Stimulated activated CD4-positive, alpha-beta T cell treated with anti-CD3 and anti-CD28 coated beads, Interleukin-1b, Interleukin-23, amount 100 ng/mL, for 4 hours (primary cell): ENCODE data around the gene TUBGCP2.

ENCODE experiments used
- DNase-seq, 2 donors: peaks; one replicate each; pipeline ENCODE4 v3.0.0-alpha.2; 2020; ENCODE audit warnings: low read depth in 2 of 2

The TUBGCP2 gene

DNA sequence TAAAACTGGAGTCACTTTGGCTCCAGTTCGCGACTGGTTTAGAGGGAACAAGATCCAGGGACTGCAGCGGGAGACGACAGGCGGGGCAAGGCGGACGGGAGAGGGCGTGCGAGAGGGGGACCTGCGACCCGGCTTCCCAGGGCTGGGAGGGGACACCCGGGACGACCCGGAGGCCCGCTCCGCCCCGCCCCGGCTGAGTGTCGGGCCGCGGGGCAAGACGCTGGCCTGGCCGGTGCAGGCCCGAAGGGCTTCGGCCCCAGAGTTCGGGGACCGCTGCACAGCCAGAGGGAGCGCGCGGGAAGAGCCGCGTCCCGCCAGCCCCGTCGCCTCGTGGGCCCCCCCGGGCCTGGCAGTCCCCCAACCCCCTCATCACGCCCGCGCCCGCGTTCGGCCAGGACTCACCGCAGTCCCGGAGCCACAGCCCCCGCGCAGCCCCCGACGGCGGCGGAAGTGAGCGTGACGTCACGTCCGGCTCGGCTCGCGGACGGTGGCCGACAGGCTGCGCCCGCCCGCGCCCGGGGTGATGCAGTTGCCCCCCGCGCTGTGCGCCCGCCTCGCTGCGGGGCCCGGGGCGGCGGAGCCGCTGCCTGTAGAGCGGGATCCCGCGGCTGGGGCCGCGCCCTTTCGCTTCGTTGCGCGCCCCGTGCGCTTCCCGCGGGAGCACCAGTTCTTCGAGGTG lies at the start of gene TUBGCP2, which contains the start of gene ZNF511:
Gene TUBGCP2 (minus strand): TSS at position 452 of the 679 bp plus-strand sequence. CDS start 5,931 bp downstream, outside the sequence.
Gene ZNF511 (plus strand): TSS at position 494 of the 679 bp plus-strand sequence. CDS start 30 bp downstream, at position 524.
- DNase-seq = peak; percentile 85 to 87

GRCh38 chr10:133357285-133358161 lies 48.9 kb upstream of the TUBGCP2 start, which contains the start of gene FUOM:
Gene FUOM (minus strand): TSS chr10:133358019. CDS start chr10:133358007, 12 bp downstream.
- DNase-seq = peak; percentile 51 to 67

DNA sequence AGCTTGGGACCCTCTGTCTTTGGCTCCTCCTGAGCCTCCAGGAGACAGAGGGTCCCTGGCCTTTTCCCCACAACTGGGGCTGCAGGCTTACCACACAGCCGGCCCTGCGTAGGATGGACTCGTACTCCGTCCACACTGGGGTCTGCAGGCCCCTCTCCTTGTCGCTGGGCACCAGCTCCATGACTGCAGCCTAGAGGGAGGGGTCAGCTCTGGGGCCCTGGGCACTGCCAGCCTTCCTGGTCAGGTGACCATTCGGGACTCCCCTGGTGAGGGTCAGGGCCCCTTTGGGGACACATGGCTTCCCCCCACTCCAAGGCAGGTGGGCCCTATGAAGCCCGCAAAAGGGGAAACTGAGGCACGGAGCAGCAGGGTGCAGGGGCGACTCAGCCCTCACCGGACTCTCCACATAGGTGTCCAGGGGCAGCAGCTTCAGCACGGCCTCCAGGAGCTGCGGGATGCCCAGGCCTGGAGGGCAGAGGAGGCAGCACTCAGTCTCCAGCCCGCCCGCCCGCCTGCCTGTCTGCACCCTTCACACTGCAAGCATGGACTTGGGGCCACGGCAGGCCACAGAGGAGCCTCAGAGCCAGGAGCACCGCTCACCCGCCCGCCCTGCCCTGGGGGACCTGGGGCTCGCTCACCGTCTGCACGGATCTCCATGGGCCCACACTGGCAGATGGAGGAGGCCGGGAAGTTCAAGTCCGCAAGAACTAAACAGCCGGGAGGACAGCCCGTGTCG lies 48.0 kb upstream of the TUBGCP2 start:
- no peak for DNase-seq

DNA sequence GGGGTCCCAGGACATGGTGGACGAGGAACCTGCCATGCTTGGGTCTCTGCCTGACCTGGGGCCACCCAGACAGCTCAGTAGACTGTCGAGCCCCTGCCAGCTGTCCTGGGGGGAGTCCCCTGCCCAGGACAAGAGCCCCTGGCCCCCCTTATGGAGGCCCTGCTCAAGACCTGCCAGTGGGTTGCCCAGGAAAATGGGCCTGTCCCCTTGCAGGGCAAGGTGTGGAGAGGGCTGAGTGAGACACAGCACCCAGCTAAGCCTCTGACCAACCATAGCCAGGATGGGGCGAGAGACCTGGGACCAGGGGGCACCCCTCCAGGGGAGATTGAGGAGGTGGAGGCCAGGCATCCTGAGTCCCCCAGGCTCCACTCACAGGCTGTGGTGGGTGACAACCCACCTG lies 47.3 kb upstream of the TUBGCP2 start:
- no peak for DNase-seq

DNA sequence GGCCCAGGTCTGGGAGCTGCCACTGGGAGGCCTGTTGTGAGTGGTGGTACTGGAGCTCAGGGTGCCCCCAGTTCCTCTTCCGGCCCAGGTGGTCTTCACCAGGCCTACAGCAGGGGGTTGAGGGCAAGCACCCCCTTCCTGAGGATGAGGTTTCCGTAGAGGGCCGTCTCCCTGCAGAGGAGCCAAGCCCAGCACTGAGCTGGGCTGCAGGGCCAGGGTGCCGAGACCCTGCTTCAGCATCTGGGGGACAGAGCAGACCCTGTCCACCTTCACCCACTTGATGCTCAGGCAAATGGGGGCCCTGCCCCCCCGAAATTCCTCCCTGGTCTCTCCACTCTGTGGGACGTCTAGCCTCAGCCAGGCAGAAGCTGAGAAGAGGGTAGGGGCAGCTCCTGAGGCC lies 46.6 kb upstream of the TUBGCP2 start:
- DNase-seq = no peak

- no peak for DNase-seq
Observed at GRCh38 chr10:133354672-133355240, 46.1 kb upstream of the TUBGCP2 start.

DNA sequence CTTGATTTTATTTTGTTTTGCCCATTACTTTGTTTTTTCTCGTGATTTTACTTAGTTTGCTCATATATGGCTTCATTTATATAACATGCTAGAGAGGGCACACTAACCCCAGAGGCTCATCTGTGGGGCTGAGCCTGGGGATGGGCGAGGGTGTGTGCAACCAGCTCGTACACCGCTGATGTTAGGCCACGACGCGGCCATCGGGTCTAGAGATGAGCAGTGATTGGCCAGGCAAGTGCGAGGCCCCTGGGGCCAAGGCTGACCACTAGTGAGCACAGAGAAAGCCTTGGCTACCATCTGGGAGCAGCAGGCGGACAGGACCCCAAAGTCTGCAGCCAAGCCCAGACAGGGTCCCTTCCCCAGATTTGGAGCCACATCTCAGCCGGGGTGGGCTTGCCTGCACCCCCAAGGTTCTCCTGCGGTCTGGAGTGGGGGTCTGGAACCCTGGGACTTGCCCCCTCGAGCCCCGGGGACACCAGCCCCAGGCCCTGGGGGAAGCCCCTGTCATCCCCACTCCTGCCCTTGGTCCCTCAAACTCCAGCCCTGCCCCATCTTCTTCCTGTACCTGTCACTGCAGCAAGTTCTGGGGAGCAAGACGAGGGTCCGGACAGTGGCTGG lies 45.4 kb upstream of the TUBGCP2 start:
- DNase-seq = no peak

- DNase-seq = no peak
Observed at GRCh38 chr10:133353202-133353959, 44.7 kb upstream of the TUBGCP2 start.

- no peak for DNase-seq
Observed at GRCh38 chr10:133351408-133352318, 43.0 kb upstream of the TUBGCP2 start.

DNA sequence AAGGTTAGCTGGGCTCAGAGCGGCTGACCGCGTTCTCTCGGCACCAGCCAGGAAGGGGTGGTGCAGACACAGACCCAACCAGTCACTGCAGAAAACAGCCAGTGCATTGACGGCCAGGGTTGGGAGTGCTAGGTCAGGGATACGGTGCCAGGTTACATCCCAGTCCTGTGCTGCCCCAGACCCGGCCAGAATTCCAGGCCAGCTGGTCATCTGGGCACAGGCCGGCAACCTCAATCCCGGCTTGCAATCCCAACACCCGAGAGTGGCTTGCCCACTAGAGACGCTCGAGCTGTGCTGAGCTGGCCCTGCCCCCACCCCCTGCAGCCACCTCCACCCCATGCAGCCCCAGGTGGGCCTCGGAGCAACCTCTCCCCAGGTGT lies 42.3 kb upstream of the TUBGCP2 start:
- no peak for DNase-seq

GRCh38 chr10:133350283-133350949 lies 41.7 kb upstream of the TUBGCP2 start:
- no peak for DNase-seq

GRCh38 chr10:133349577-133350011 lies 40.9 kb upstream of the TUBGCP2 start:
- no peak for DNase-seq

GRCh38 chr10:133349160-133349568 lies 40.5 kb upstream of the TUBGCP2 start:
- DNase-seq = no peak

DNA sequence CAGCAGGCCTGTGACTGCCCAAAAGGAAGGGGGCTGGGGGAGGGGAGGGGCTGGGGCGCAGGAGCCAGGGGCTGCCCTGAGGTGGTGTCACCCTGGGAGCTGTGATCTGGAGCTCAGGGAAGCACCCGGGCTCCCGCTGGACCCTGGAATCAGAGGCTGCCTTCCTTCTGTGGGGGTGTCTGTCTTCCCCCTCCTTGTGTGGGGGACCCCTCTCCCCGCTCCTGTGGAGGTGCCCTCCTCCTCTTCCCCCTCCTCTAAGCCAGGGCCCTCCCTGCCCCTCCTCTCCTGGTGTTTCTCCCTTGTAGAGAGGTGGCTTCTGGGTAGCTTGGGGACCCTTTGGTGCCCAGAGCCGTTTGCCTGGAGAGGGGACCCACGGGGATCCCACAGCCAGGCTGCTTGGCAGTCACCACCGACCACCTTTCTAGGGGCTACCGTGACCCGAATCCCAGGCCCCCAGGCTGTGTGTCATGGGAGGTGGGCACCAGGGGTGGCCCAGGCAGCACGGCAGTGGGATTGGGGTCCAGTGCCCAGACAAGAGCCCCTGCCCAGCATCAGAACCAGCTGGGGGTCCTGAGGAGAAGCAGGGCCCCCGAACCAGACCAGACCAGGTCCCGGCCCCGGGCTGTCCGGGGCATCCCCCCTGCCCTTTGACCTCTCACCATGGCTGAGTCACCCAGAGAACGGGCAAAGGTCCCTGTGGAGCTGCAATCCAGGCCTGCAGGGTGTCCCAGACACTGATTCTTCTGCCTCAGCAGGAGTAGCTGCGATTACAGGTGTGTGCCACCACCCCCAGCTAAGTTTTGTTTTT lies 39.2 kb upstream of the TUBGCP2 start:
- DNase-seq = no peak

- no peak for DNase-seq
Observed at GRCh38 chr10:133346413-133346812, 37.7 kb upstream of the TUBGCP2 start.

DNA sequence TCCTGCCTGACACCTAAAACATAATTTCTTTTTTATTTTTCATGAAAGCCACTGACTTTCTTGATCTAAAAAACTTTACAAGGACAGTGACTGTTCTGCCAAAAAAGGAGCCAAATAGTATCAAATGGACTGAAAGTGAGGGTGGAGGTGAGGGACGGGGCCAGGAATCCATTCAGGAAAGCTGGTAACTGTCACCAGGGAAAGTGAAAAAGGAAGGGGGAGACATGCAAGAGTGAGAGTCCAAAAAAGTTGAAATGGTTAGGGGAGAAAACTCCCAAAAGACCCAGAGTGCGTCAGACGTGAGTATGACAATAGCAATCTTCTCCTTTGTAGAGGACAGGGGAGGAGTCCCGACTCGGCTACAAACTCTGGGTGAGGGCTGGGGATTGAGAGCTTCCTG lies 35.6 kb upstream of the TUBGCP2 start:
- DNase-seq = no peak

DNA sequence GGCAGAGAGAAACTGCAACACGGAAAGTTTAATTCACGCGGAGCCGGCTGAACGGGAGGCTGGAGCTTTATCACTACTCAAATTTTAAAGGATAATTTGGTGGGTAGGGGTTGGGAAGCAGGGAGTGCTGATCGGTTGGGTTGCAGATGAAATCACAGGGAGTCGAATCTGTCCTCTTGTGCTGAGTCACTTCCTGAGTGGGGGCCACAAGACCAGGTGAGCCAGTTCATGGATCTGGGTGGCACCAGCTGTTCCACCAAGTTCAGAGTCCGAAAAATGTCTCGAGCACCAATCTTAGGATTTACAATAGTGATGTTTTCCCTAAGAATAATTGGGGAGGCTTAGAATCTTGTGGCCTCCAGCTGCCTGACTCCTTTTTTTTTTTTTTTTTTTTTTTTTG lies 34.9 kb upstream of the TUBGCP2 start:
- no peak for DNase-seq

DNA sequence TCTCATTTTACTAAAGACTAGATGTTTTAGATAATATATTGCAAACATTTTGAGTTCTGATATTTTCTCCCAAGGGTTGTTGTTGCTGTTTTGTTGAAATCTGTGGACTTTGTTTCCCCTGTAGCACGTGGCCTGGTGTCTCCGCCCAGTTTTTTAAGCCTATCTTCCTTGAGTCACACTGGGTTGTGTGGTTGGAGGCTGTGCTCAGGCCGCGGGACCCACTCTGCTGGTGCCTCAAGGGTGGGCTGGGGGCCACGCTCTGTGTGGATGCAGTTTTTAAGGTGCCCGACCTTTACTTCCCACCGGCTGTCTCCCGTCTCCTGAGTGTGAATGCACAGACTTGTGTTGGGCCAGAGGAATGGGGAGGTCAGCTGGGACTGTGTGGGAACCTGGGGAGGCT lies 34.3 kb upstream of the TUBGCP2 start:
- DNase-seq = no peak
